SU-DHL-6 (cell line): ENCODE data around the gene ACSS1.

Experiments used
- CTCF ChIP-seq: fragments of 200-600 bp; sonication (generic); IDR thresholded peaks from one replicate; pipeline ENCODE4 v1.5.1; 2017; ENCODE audit warnings: antibody characterized with exemption, mild to moderate bottlenecking, low read length, moderate library complexity; ENCODE audit not compliant: insufficient read depth, poor library complexity, severe bottlenecking
- EZH2phosphoT487 ChIP-seq: fragments of 200-600 bp; sonication (generic), shearing (Covaris generic); conservative IDR thresholded peaks from 2 replicates; pipeline ENCODE4 v1.6.1; 2018; ENCODE audit warnings: mild to moderate bottlenecking, antibody characterized with exemption, low read length, moderate library complexity, mixed read lengths

DNA sequence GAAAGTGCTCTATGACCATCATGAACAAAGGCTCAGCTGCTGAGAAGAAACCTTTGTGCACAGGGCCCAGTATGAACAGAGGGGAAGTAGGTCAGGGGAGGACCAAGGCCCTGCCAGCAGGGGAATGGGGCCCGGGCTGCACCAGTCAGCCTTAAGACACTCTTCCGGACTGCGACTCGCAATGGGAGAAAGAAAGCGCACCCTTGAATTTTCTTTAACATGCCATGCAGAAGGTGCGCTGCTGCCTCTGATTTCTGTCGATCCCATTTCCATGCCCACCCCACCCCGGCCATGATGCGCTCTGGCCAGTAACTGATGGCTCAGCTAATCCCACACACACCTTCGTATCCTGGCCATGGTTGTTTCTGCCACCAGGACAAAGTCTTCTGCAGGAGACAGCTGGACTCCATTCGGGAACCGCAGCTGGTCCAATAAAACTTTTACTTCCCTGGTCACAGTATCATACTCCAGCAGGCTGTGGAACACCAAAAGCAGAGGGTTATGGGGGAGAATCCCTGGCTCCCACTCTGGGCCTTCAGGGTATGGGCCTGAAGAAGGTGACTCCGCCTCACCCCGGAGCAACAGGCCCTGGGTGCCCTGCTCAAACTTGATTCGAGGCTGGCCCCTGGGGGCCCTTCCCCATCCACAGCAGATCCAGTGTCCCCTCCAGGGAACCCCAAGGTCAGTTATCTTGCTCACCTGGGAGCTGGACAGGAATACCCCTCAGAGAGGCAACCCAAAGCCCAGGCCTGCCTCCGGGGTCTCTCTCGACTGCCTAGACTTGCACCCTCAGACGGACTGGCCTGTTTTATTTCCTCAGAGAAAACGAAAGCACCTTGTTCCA, 88.5 kb downstream of the ACSS1 start:
- TF ChIP-seq CTCF = no peak
- no peak for TF ChIP-seq EZH2phosphoT487
